Measurements from ENCODE around the gene VPS37C. TPM values are rescaled to one million over a fixed set of nuclear protein-coding genes. Genes with fewer than 3 reads are reported as not detected.

The VPS37C gene
- total RNA-seq, 1 experiment from 2014 or later = 19.0 TPM

GRCh38 chr11:61160487-61161189 is 588 bp downstream of the VPS37C start:
- Histone ChIP-seq H2BK5ac (ENCODE audit: insufficient read length, low read length) (no peak overlapping the region), H2BK12ac (ENCODE audit: insufficient read length, low read depth, low read length) (no peak overlapping the region), H2BK15ac (ENCODE audit: low read depth, low read length) (no peak overlapping the region), H4K5ac (ENCODE audit: insufficient read length, low read depth, low read length) (no peak overlapping the region), H3K4ac (ENCODE audit: low read depth, low read length) (no peak overlapping the region), H3K9ac (ENCODE audit: extremely low read depth, insufficient read length, low read length) (peak overlapping the region; percentile 5), H4K20me1 (ENCODE audit: control insufficient read depth, insufficient read depth, insufficient read length) (no peaks in the 10 kb centered on the region), H3K56ac (ENCODE audit: insufficient read length, low read depth, low read length) (no peak overlapping the region), H3K4me1 (ENCODE audit: insufficient read depth, low read length) (no peaks in the 10 kb centered on the region), H2AFZ (ENCODE audit: low read length) (no peak overlapping the region), H4K91ac (ENCODE audit: insufficient read length, low read depth, low read length) (no peak overlapping the region), H2BK20ac (ENCODE audit: low read depth, low read length, poor library complexity, severe bottlenecking) (no peak overlapping the region), H2BK120ac (ENCODE audit: low read depth, low read length, poor library complexity, severe bottlenecking) (no peak overlapping the region), H4K8ac (replicated peaks; ENCODE audit: insufficient read length, low read depth, low read length) (no peak overlapping the region), H2AK5ac (ENCODE audit: insufficient read length, low read length) (no peak overlapping the region), H3K27me3 (ENCODE audit: insufficient read depth, low read length) (no peaks in the 10 kb centered on the region), H3K14ac (ENCODE audit: insufficient read depth, low read length) (no peak overlapping the region), H3K23ac (ENCODE audit: insufficient read length, low read depth, low read length) (no peak overlapping the region), H3K9me3 (ENCODE audit: control insufficient read depth, low read depth, low read length) (no peaks in the 10 kb centered on the region), H3T11ph (ENCODE audit: low read length) (no peak overlapping the region), H3K18ac (ENCODE audit: insufficient read length, low read depth, low read length) (no peak overlapping the region), H3K4me2 (ENCODE audit: insufficient read depth, insufficient read length, low read length) (peak overlapping the region; percentile 51), H3K27ac (ENCODE audit: insufficient read length, low read depth, low read length) (no peak overlapping the region), H3K79me2 (ENCODE audit: insufficient read depth, low read length) (peaks cover 1% of the 10 kb centered on the region; the same call in 1 of the 2 replicates), H3K23me2 (ENCODE audit: insufficient read length, low read depth, low read length, poor library complexity, severe bottlenecking) (no peaks in the 10 kb centered on the region), H3K79me1 (ENCODE audit: insufficient read depth, low read depth, low read length, poor library complexity, severe bottlenecking) (no peaks in the 10 kb centered on the region)
- H3K9me3 Mint-ChIP-seq = no peaks in the 10 kb centered on the region
- H3K27me3 Mint-ChIP-seq (ENCODE audit: low read depth) = peaks cover 2% of the 10 kb centered on the region
- H3K4me1 Mint-ChIP-seq = peaks cover 25 to 42% of the 10 kb centered on the region in 2 experiments
- TF ChIP-seq, protein P1, sequence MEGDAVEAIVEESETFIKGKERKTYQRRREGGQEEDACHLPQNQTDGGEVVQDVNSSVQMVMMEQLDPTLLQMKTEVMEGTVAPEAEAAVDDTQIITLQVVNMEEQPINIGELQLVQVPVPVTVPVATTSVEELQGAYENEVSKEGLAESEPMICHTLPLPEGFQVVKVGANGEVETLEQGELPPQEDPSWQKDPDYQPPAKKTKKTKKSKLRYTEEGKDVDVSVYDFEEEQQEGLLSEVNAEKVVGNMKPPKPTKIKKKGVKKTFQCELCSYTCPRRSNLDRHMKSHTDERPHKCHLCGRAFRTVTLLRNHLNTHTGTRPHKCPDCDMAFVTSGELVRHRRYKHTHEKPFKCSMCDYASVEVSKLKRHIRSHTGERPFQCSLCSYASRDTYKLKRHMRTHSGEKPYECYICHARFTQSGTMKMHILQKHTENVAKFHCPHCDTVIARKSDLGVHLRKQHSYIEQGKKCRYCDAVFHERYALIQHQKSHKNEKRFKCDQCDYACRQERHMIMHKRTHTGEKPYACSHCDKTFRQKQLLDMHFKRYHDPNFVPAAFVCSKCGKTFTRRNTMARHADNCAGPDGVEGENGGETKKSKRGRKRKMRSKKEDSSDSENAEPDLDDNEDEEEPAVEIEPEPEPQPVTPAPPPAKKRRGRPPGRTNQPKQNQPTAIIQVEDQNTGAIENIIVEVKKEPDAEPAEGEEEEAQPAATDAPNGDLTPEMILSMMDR (conservative IDR thresholded peaks at IDR 0.05) = no peak
- H3K36me3 Mint-ChIP-seq (ENCODE audit: insufficient read depth in 1 of 3, low read depth in 3 of 3) = peaks cover 2 to 11% (median 5%) of the 10 kb centered on the region in 3 experiments; a peak in 5 of 7 replicates
- DNase-seq = no peak
- H3K27ac Mint-ChIP-seq = peak overlapping the region; percentile 92 to 93 (median 92); a peak in 6 of 7 replicates
- peak overlapping the region; percentile 83 to 88 for H3K4me3 Mint-ChIP-seq
- WGBS (ENCODE audit: extremely low coverage, insufficient read length, low lambda C conversion rate) = no CpG with 5 or more reads among the region's 25 CpGs
